K562 (cell line): ENCODE measurements around the gene SPDYE3. TPM values are rescaled to one million over a fixed set of nuclear protein-coding genes. Genes with fewer than 3 reads are reported as not detected.
A peak's percentile ranks its signal among the peaks of the same experiment; 100 is the strongest.

Source experiments
- ATAC-seq: fragments of 200-7000 bp; cut with Tn5 transposase; 3 replicates; pipeline ENCODE4 v1.9.1; 2020; ENCODE audit warnings: moderate library complexity
- BruUV-seq: library from RNA; stranded (reverse); fragments of 400-500 nt; replicated peaks from 2 replicates; lab custom pipeline; 2021; lab: Mats Ljungman, UMichigan
- CTCF ChIA-PET: fragments of 300-600 bp; formaldehyde crosslinking; extraction: SDS; loops from one replicate; lab custom pipeline; 2021; ENCODE audit warnings: low intra/inter-chr PET ratio; lab: Yijun Ruan, JAX
- POLR2A ChIA-PET: fragments of 300-600, 350-650 bp; sonication (Branson Sonifier 250); formaldehyde crosslinking; extraction: SDS; loops from one replicate; lab custom pipeline; 2021; ENCODE audit warnings: antibody characterized with exemption, inconsistent platforms; lab: Yijun Ruan, JAX
- DNase-seq, 4 experiments: peaks; one replicate each; pipeline versions ENCODE4 v3.0.0 to v3.0.0-alpha.2; 2011 to 2018; ENCODE audit warnings: low spot score in 3 of 4, mixed read lengths in 3 of 4; ENCODE audit errors: extremely low read depth in 1 of 4
- FAIRE-seq: peaks from 2 replicates; lab custom pipeline; 2011; peaks lifted over from hg19 to GRCh38; lab: Jason Lieb, UNC
- H2AFZ ChIP-seq: 2 replicates; pipeline ENCODE4 v1.6.0; 2011; ENCODE audit warnings: low read depth, low read length, control low read depth, inconsistent platforms
- H3K27ac ChIP-seq: fragments of 200-600 bp; 3 replicates; pipeline ENCODE4 v1.8.0; 2011; ENCODE audit warnings: low read depth, mild to moderate bottlenecking, control low read depth, inconsistent platforms, low read length, moderate library complexity, mixed read lengths; ENCODE audit errors: extremely low read depth
- H3K27me3 ChIP-seq, 2 experiments: fragments of 300-600 bp in 1 of 2; 2 replicates in 1 of 2; 3 replicates in 1 of 2; pipeline versions ENCODE4 v1.6.0 to v1.8.0; 2011; ENCODE audit warnings: inconsistent platforms in 2 of 2, low read length in 2 of 2, mild to moderate bottlenecking in 1 of 2, mixed read lengths in 1 of 2, moderate library complexity in 1 of 2; ENCODE audit not compliant: control insufficient read depth in 2 of 2, insufficient read depth in 2 of 2
- H3K36me3 ChIP-seq: fragments of 300-600 bp; 3 replicates; pipeline ENCODE4 v1.8.0; 2011; ENCODE audit warnings: mild to moderate bottlenecking, low read length, inconsistent platforms; ENCODE audit not compliant: control insufficient read depth, insufficient read depth
- H3K4me1 ChIP-seq, 2 experiments: fragments of 200-600 bp in 1 of 2; replicated peaks in 1 of 2; 2 replicates in 1 of 2; 3 replicates in 1 of 2; pipeline versions ENCODE4 v1.5.1 to v1.8.0; 2011; ENCODE audit warnings: inconsistent platforms in 2 of 2, low read length in 2 of 2, mild to moderate bottlenecking in 1 of 2, mixed read lengths in 1 of 2, moderate library complexity in 1 of 2; ENCODE audit not compliant: control insufficient read depth in 2 of 2, insufficient read depth in 2 of 2
- H3K4me2 ChIP-seq: 2 replicates; pipeline ENCODE4 v1.6.1; 2011; ENCODE audit warnings: low read length, control low read depth, inconsistent platforms, mixed read lengths; ENCODE audit not compliant: insufficient read depth
- H3K4me3 ChIP-seq: fragments of 200-600 bp; sonication (generic), shearing (Covaris generic); 2 replicates; pipeline ENCODE4 v1.5.1; 2016; ENCODE audit warnings: control low read depth, inconsistent platforms
- H3K79me2 ChIP-seq: fragments of 200-600 bp; 3 replicates; pipeline ENCODE4 v1.8.0; 2011; ENCODE audit warnings: low read length, inconsistent platforms; ENCODE audit not compliant: control insufficient read depth, insufficient read depth
- H3K9ac ChIP-seq, 2 experiments: 2 replicates each; pipeline versions ENCODE4 v1.6.0 to v1.6.1; 2011; ENCODE audit warnings: low read depth in 2 of 2, low read length in 2 of 2, control low read depth in 1 of 2, inconsistent platforms in 1 of 2, mild to moderate bottlenecking in 1 of 2, mixed read lengths in 1 of 2; ENCODE audit not compliant: insufficient read depth in 1 of 2
- H3K9me1 ChIP-seq: one replicate; pipeline ENCODE4 v1.6.0; 2011; ENCODE audit warnings: inconsistent platforms, mild to moderate bottlenecking, low read length, moderate library complexity; ENCODE audit not compliant: control insufficient read depth, insufficient read depth
- H3K9me3 ChIP-seq: replicated peaks from 2 replicates; pipeline ENCODE4 v1.5.1; 2011; ENCODE audit warnings: low read depth, low read length, inconsistent platforms; ENCODE audit not compliant: control insufficient read depth, insufficient read depth
- H4K20me1 ChIP-seq: replicated peaks from 2 replicates; pipeline ENCODE4 v1.6.1; 2011; ENCODE audit warnings: low read length, inconsistent platforms, mixed read lengths; ENCODE audit not compliant: control insufficient read depth, insufficient read depth
- CXXC5 ChIP-seq: fragments of 250-450 bp; sonication (Bioruptor Pico); IDR thresholded peaks from 2 replicates; pipeline ENCODE4 v1.8.0; 2022; ENCODE audit warnings: inconsistent platforms, mild to moderate bottlenecking, moderate library complexity
- MAZ ChIP-seq, 2 experiments: fragments of 450-650 bp in 1 of 2; sonication (generic) in 1 of 2; formaldehyde crosslinking; IDR thresholded peaks in 1 of 2; conservative IDR thresholded peaks in 1 of 2; 2 replicates each; pipeline versions ENCODE4 v1.4.0 to v1.5.0; 2020; ENCODE audit warnings: mild to moderate bottlenecking in 1 of 2, missing genetic modification reagents in 1 of 2
- POLR2G ChIP-seq: fragments of 200-400 bp; formaldehyde crosslinking; IDR thresholded peaks from 2 replicates; pipeline ENCODE4 v1.6.1; 2017; ENCODE audit warnings: low read depth, mild to moderate bottlenecking, antibody characterized with exemption, low read length, moderate library complexity
- SIRT6 ChIP-seq: IDR thresholded peaks from one replicate; pipeline ENCODE4 v1.6.1; 2012; ENCODE audit warnings: low read depth, mild to moderate bottlenecking, control low read depth, inconsistent platforms, low read length, moderate library complexity
- ZBTB17 ChIP-seq: fragments of 450-650 bp; formaldehyde crosslinking; IDR thresholded peaks from 2 replicates; pipeline ENCODE4 v1.4.0; 2020; ENCODE audit warnings: mild to moderate bottlenecking
- ZNF324 ChIP-seq: fragments of 250-450 bp; sonication (Bioruptor Pico); IDR thresholded peaks from 2 replicates; pipeline ENCODE4 v1.4.0; 2020; ENCODE audit warnings: mild to moderate bottlenecking
- WGBS: fragments of 100-300 bp; shearing (Covaris generic); methylation state at CpG from one replicate; pipeline ENCODE4 v1.1.6; 2016; ENCODE audit warnings: low coverage, mixed read lengths; ENCODE audit not compliant: insufficient coverage; ENCODE audit errors: missing lambda C conversion rate; 5-methylcytosine and 5-hydroxymethylcytosine counted together
- in situ Hi-C: fragments of 300-500 bp; cut with MboI; formaldehyde crosslinking; loops from 4 replicates; pipeline ENCODE4 v1.15.0; 2018; ENCODE audit warnings: inconsistent platforms, mixed read lengths
- intact Hi-C: fragments of 100-400 bp; cut with micrococcal nuclease; formaldehyde crosslinking; loops from 2 replicates; pipeline ENCODE4 v1.14.2; 2022
- polyA plus RNA-seq, 8 experiments: library from polyadenylated mRNA; depleted of rRNA in 4 of 8; stranded (reverse) in 5 of 8; unstranded in 3 of 8; fragments of >200 nt; fragmentation: Nextera tagmentation in 2 of 8; fragmentation: Illumina TruSeq in 1 of 8; extraction: Ambion mirVana in 2 of 8; extraction: Trizol in 1 of 8; gene quantifications; 2 replicates each; pipeline versions ENCODE4 v1.2.1 to v1.2.3, GENCODE V29; 2011 to 2014; ENCODE audit warnings: inconsistent platforms in 1 of 8, missing spikeins in 1 of 8
- small RNA-seq: library from RNA; depleted of rRNA; stranded (forward); fragments of <200 nt; gene quantifications from one replicate; pipeline ENCODE3, GENCODE V24; 2014
- total RNA-seq, 7 experiments: library from RNA; depleted of rRNA in 6 of 7; stranded (reverse); fragments of >200 nt in 6 of 7; fragmentation: Illumina TruSeq in 2 of 7; extraction: Trizol in 2 of 7; gene quantifications; 2 replicates each; pipeline versions ENCODE4 v1.2.1 to v1.2.3, GENCODE V29; 2011 to 2021; ENCODE audit warnings: low replicate concordance in 1 of 7

SPDYE3 gene
- total and polyA plus RNA-seq, 9 of the 15 experiments (the other 6 are each of a cell fraction or from before 2014, with no cell fraction given): 0.04 to 3.3 (median 1.2) TPM; not detected in 6

GRCh38 chr7:100371561-100372171 lies 64.2 kb downstream of the SPDYE3 start:
- TF ChIP-seq POLR2G (peak; percentile 62), ZNF324 (CRISPR knock-in tag) (0 out of 2 replicates have a peak, but pooled peaks have one; percentile 12), SIRT6 (peak; percentile 13), CXXC5 (CRISPR knock-in tag) (no peak), ZBTB17 (0 out of 2 replicates have a peak, but pooled peaks have one; percentile 16), MAZ (CRISPR knock-in tag; conservative IDR thresholded peaks at IDR 0.05 in 1 of 2, IDR thresholded peaks at IDR 0.05 in 1 of 2) (peak in 1 of 2 experiments; percentile 12; a peak in 1 of 4 replicates)
- ChIA-PET POLR2A (interaction anchor here (0.6 kb wide), 1 partner anchor 863 kb away, joined by 3 read pairs; no protein-coding TSS in a partner anchor), CTCF (no interaction called here)
- Histone ChIP-seq H3K9me1 (no peaks in the 10 kb centered on the region), H3K9me3 (no peaks in the 10 kb centered on the region), H3K36me3 (peaks cover 10% of the 10 kb centered on the region; the same call in 1 of the 3 replicates), H3K4me3 (no peak overlapping the region), H3K27ac (no peak overlapping the region), H3K79me2 (no peaks in the 10 kb centered on the region), H3K4me2 (no peak overlapping the region), H3K4me1 (peaks cover 4 to 45% of the 10 kb centered on the region in 2 experiments; a peak in 4 of 5 replicates), H2AFZ (no peak overlapping the region), H4K20me1 (no peaks in the 10 kb centered on the region), H3K27me3 (no peaks in the 10 kb centered on the region), H3K9ac (peak overlapping the region in 1 of 2 experiments; percentile 49; a peak in 1 of 4 replicates)
- DNase-seq (no peak), ATAC-seq (no peak), FAIRE-seq (no peak)
- intact Hi-C loops (loop anchor here (5.0 kb wide), 1 partner anchor 36 kb away; no protein-coding TSS in a partner anchor), in situ Hi-C loops (no loop called here)
- BruUV-seq: no TSS peak
- WGBS: 59% methylated on average over 7 of the region's 7 CpGs

Small RNA genes within 50 kb of the gene (small RNA-seq; reads per million reads assigned to genes)
- gene RF00019: not detected

Other genes starting within 250 kb of the SPDYE3 start
Only the 7 nearest of the 22 such genes appear.
- gene STAG3, start 129.8 kb upstream of the SPDYE3 start, total RNA-seq (2014; rRNA removed): 0.54 and 2.1 TPM in 2 replicates
- gene STAG3, start 129.8 kb upstream of the SPDYE3 start, total RNA-seq (2014; rRNA removed; fragmentation: Illumina TruSeq; extraction: Trizol): 0.96 and 1.7 TPM in 2 replicates
- gene STAG3, start 129.8 kb upstream of the SPDYE3 start, total RNA-seq (2015; rRNA removed; fragmentation: Illumina TruSeq; extraction: Trizol): 1.3 and 2.5 TPM in 2 replicates
- gene STAG3, start 129.8 kb upstream of the SPDYE3 start, total RNA-seq (2021): 1.7 and 2.5 TPM in 2 replicates
- 2.4 and 5.1 TPM in 2 replicates for gene STAG3, start 129.8 kb upstream of the SPDYE3 start, polyA plus RNA-seq (2011; rRNA removed)
- 1.3 and 1.6 TPM in 2 replicates for gene STAG3, start 129.8 kb upstream of the SPDYE3 start, polyA plus RNA-seq (2014; fragmentation: Illumina TruSeq; extraction: Trizol)
- gene STAG3, start 129.8 kb upstream of the SPDYE3 start, polyA plus RNA-seq (2014; fragmentation: Nextera tagmentation; extraction: Ambion mirVana): 1 to 10 TPM; 1.2 to 2.3 TPM
- 1.3 and 1.9 TPM in 2 replicates for gene STAG3, start 129.8 kb upstream of the SPDYE3 start, polyA plus RNA-seq (2014; rRNA removed)
- gene PVRIG, start 87.8 kb upstream of the SPDYE3 start, total RNA-seq (2014; rRNA removed): not detected in 2 replicates
- not detected in 2 replicates for gene PVRIG, start 87.8 kb upstream of the SPDYE3 start, total RNA-seq (2014; rRNA removed; fragmentation: Illumina TruSeq; extraction: Trizol)
- gene PVRIG, start 87.8 kb upstream of the SPDYE3 start, total RNA-seq (2015; rRNA removed; fragmentation: Illumina TruSeq; extraction: Trizol): not detected in 2 replicates
- gene PVRIG, start 87.8 kb upstream of the SPDYE3 start, total RNA-seq (2021): 0.64 TPM in 1 of 2 replicates, not detected in the other
- not detected in 2 replicates for gene PVRIG, start 87.8 kb upstream of the SPDYE3 start, polyA plus RNA-seq (2011; rRNA removed)
- not detected in 2 replicates for gene PVRIG, start 87.8 kb upstream of the SPDYE3 start, polyA plus RNA-seq (2014; fragmentation: Illumina TruSeq; extraction: Trizol)
- not detected for gene PVRIG, start 87.8 kb upstream of the SPDYE3 start, polyA plus RNA-seq (2014; fragmentation: Nextera tagmentation; extraction: Ambion mirVana)
- gene PVRIG, start 87.8 kb upstream of the SPDYE3 start, polyA plus RNA-seq (2014; rRNA removed): 0.16 TPM in 1 of 2 replicates, not detected in the other
- 37.0 and 37.7 TPM in 2 replicates for gene PILRB, start 50.4 kb downstream of the SPDYE3 start, total RNA-seq (2014; rRNA removed)
- gene PILRB, start 50.4 kb downstream of the SPDYE3 start, total RNA-seq (2014; rRNA removed; fragmentation: Illumina TruSeq; extraction: Trizol): 14.4 and 25.4 TPM in 2 replicates
- gene PILRB, start 50.4 kb downstream of the SPDYE3 start, total RNA-seq (2015; rRNA removed; fragmentation: Illumina TruSeq; extraction: Trizol): 30.7 and 32.3 TPM in 2 replicates
- gene PILRB, start 50.4 kb downstream of the SPDYE3 start, total RNA-seq (2021): 39.0 and 45.3 TPM in 2 replicates
- 39.2 and 56.1 TPM in 2 replicates for gene PILRB, start 50.4 kb downstream of the SPDYE3 start, polyA plus RNA-seq (2011; rRNA removed)
- 49.9 and 56.7 TPM in 2 replicates for gene PILRB, start 50.4 kb downstream of the SPDYE3 start, polyA plus RNA-seq (2014; fragmentation: Illumina TruSeq; extraction: Trizol)
- 1 to 10 TPM; 6.2 to 7.1 TPM for gene PILRB, start 50.4 kb downstream of the SPDYE3 start, polyA plus RNA-seq (2014; fragmentation: Nextera tagmentation; extraction: Ambion mirVana)
- 94.6 and 99.3 TPM in 2 replicates for gene PILRB, start 50.4 kb downstream of the SPDYE3 start, polyA plus RNA-seq (2014; rRNA removed)
- gene PILRA, start 65.8 kb downstream of the SPDYE3 start, total RNA-seq (2014; rRNA removed): 0.23 and 0.41 TPM in 2 replicates
- gene PILRA, start 65.8 kb downstream of the SPDYE3 start, total RNA-seq (2014; rRNA removed; fragmentation: Illumina TruSeq; extraction: Trizol): 0.32 and 0.47 TPM in 2 replicates
- 0.34 and 0.65 TPM in 2 replicates for gene PILRA, start 65.8 kb downstream of the SPDYE3 start, total RNA-seq (2015; rRNA removed; fragmentation: Illumina TruSeq; extraction: Trizol)
- gene PILRA, start 65.8 kb downstream of the SPDYE3 start, total RNA-seq (2021): 0.83 and 0.95 TPM in 2 replicates
- 1.8 and 3.1 TPM in 2 replicates for gene PILRA, start 65.8 kb downstream of the SPDYE3 start, polyA plus RNA-seq (2011; rRNA removed)
- 0.73 and 0.93 TPM in 2 replicates for gene PILRA, start 65.8 kb downstream of the SPDYE3 start, polyA plus RNA-seq (2014; fragmentation: Illumina TruSeq; extraction: Trizol)
- gene PILRA, start 65.8 kb downstream of the SPDYE3 start, polyA plus RNA-seq (2014; fragmentation: Nextera tagmentation; extraction: Ambion mirVana): under 1 TPM; 0.13 to 0.21 TPM
- 0.62 and 1.6 TPM in 2 replicates for gene PILRA, start 65.8 kb downstream of the SPDYE3 start, polyA plus RNA-seq (2014; rRNA removed)
- gene ZCWPW1, start 121.0 kb downstream of the SPDYE3 start, total RNA-seq (2014; rRNA removed): 1.3 and 1.7 TPM in 2 replicates
- gene ZCWPW1, start 121.0 kb downstream of the SPDYE3 start, total RNA-seq (2014; rRNA removed; fragmentation: Illumina TruSeq; extraction: Trizol): 0.84 and 1.8 TPM in 2 replicates
- gene ZCWPW1, start 121.0 kb downstream of the SPDYE3 start, total RNA-seq (2015; rRNA removed; fragmentation: Illumina TruSeq; extraction: Trizol): 1.2 and 1.7 TPM in 2 replicates
- gene ZCWPW1, start 121.0 kb downstream of the SPDYE3 start, total RNA-seq (2021): 0.86 and 0.94 TPM in 2 replicates
- gene ZCWPW1, start 121.0 kb downstream of the SPDYE3 start, polyA plus RNA-seq (2011; rRNA removed): 1.5 and 1.7 TPM in 2 replicates
- gene ZCWPW1, start 121.0 kb downstream of the SPDYE3 start, polyA plus RNA-seq (2014; fragmentation: Illumina TruSeq; extraction: Trizol): 0.79 and 1.4 TPM in 2 replicates
- gene ZCWPW1, start 121.0 kb downstream of the SPDYE3 start, polyA plus RNA-seq (2014; fragmentation: Nextera tagmentation; extraction: Ambion mirVana): under 1 TPM; 0.18 to 0.41 TPM
- 0.61 and 1.6 TPM in 2 replicates for gene ZCWPW1, start 121.0 kb downstream of the SPDYE3 start, polyA plus RNA-seq (2014; rRNA removed)
- 50.6 and 65.4 TPM in 2 replicates for gene MEPCE, start 122.1 kb downstream of the SPDYE3 start, total RNA-seq (2014; rRNA removed)
- gene MEPCE, start 122.1 kb downstream of the SPDYE3 start, total RNA-seq (2014; rRNA removed; fragmentation: Illumina TruSeq; extraction: Trizol): 24.9 and 29.5 TPM in 2 replicates
- 60.3 and 60.4 TPM in 2 replicates for gene MEPCE, start 122.1 kb downstream of the SPDYE3 start, total RNA-seq (2015; rRNA removed; fragmentation: Illumina TruSeq; extraction: Trizol)
- gene MEPCE, start 122.1 kb downstream of the SPDYE3 start, total RNA-seq (2021): 72.8 and 76.3 TPM in 2 replicates
- gene MEPCE, start 122.1 kb downstream of the SPDYE3 start, polyA plus RNA-seq (2011; rRNA removed): 16.1 and 16.7 TPM in 2 replicates
- 66.5 and 77.3 TPM in 2 replicates for gene MEPCE, start 122.1 kb downstream of the SPDYE3 start, polyA plus RNA-seq (2014; fragmentation: Illumina TruSeq; extraction: Trizol)
- gene MEPCE, start 122.1 kb downstream of the SPDYE3 start, polyA plus RNA-seq (2014; fragmentation: Nextera tagmentation; extraction: Ambion mirVana): 10 to 100 TPM; 10.9 to 13.7 TPM
- 42.7 and 44.1 TPM in 2 replicates for gene MEPCE, start 122.1 kb downstream of the SPDYE3 start, polyA plus RNA-seq (2014; rRNA removed)
- gene PPP1R35, start 128.8 kb downstream of the SPDYE3 start, total RNA-seq (2014; rRNA removed): 127 and 152 TPM in 2 replicates
- gene PPP1R35, start 128.8 kb downstream of the SPDYE3 start, total RNA-seq (2014; rRNA removed; fragmentation: Illumina TruSeq; extraction: Trizol): 18.9 and 25.9 TPM in 2 replicates
- 44.9 and 47.9 TPM in 2 replicates for gene PPP1R35, start 128.8 kb downstream of the SPDYE3 start, total RNA-seq (2015; rRNA removed; fragmentation: Illumina TruSeq; extraction: Trizol)
- 124 and 135 TPM in 2 replicates for gene PPP1R35, start 128.8 kb downstream of the SPDYE3 start, total RNA-seq (2021)
- gene PPP1R35, start 128.8 kb downstream of the SPDYE3 start, polyA plus RNA-seq (2011; rRNA removed): 28.2 and 31.7 TPM in 2 replicates
- gene PPP1R35, start 128.8 kb downstream of the SPDYE3 start, polyA plus RNA-seq (2014; fragmentation: Illumina TruSeq; extraction: Trizol): 19.4 and 33.7 TPM in 2 replicates
- 1 to 10 TPM; 2.9 to 5.9 TPM for gene PPP1R35, start 128.8 kb downstream of the SPDYE3 start, polyA plus RNA-seq (2014; fragmentation: Nextera tagmentation; extraction: Ambion mirVana)
- gene PPP1R35, start 128.8 kb downstream of the SPDYE3 start, polyA plus RNA-seq (2014; rRNA removed): 153 and 185 TPM in 2 replicates